OCI-LY7 (cell line): ENCODE results near the gene LIPC. TPM values are rescaled to one million over a fixed set of nuclear protein-coding genes. Genes with fewer than 3 reads are reported as not detected.

Source experiments
- BruUV-seq: library from RNA; stranded (reverse); fragments of 400-500 nt; replicated peaks from 2 replicates; lab custom pipeline; 2021; lab: Mats Ljungman, UMichigan
- CTCF ChIA-PET: fragments of 300-600 bp; sonication (Branson Sonifier 250); formaldehyde crosslinking; loops from one replicate; lab custom pipeline; 2022; ENCODE audit warnings: antibody characterized with exemption; ENCODE audit not compliant: unreplicated experiment; lab: Charles Lee
- POLR2A ChIA-PET: fragments of 300-600 bp; sonication (Branson Sonifier 250); formaldehyde crosslinking; loops from one replicate; lab custom pipeline; 2022; ENCODE audit warnings: antibody characterized with exemption; lab: Charles Lee
- DNase-seq: peaks from one replicate; pipeline ENCODE4 v3.0.0-alpha.2; 2015; ENCODE audit warnings: low spot score
- H2AFZ ChIP-seq: fragments of 200-600 bp; sonication (generic), shearing (Covaris generic); 2 replicates; pipeline ENCODE4 v1.6.1; 2014; ENCODE audit warnings: mild to moderate bottlenecking, antibody characterized with exemption, low read length, moderate library complexity
- H3K27ac ChIP-seq: fragments of 200-600 bp; sonication (generic); 2 replicates; pipeline ENCODE4 v1.5.1; 2014; ENCODE audit warnings: mixed run types, low read depth, mild to moderate bottlenecking, moderate library complexity, low read length, inconsistent platforms; ENCODE audit not compliant: poor library complexity, severe bottlenecking
- H3K36me3 ChIP-seq: fragments of 200-600 bp; sonication (generic); 2 replicates; pipeline ENCODE4 v1.6.1; 2014; ENCODE audit warnings: mild to moderate bottlenecking, antibody characterized with exemption, low read length, moderate library complexity, mixed read lengths; ENCODE audit not compliant: insufficient read depth
- H3K4me1 ChIP-seq: fragments of 200-600 bp; sonication (generic); 2 replicates; pipeline ENCODE4 v1.5.1; 2014; ENCODE audit warnings: mild to moderate bottlenecking, low read length; ENCODE audit not compliant: insufficient read depth, poor library complexity, severe bottlenecking
- H3K4me2 ChIP-seq: fragments of 200-600 bp; sonication (generic); 2 replicates; pipeline ENCODE4 v1.6.1; 2014; ENCODE audit warnings: mild to moderate bottlenecking, low read length
- H3K4me3 ChIP-seq: fragments of 200-600 bp; sonication (generic); 2 replicates; pipeline ENCODE4 v1.5.1; 2014; ENCODE audit warnings: mild to moderate bottlenecking, low read depth, low read length; ENCODE audit not compliant: poor library complexity, severe bottlenecking
- H3K79me2 ChIP-seq: fragments of 200-600 bp; sonication (generic); 2 replicates; pipeline ENCODE4 v1.6.1; 2016; ENCODE audit warnings: low read depth, mild to moderate bottlenecking, low read length, moderate library complexity, mixed read lengths; ENCODE audit not compliant: insufficient read depth
- H3K9me2 ChIP-seq: fragments of 200-600 bp; sonication (generic); 2 replicates; pipeline ENCODE4 v1.6.1; 2016; ENCODE audit warnings: mild to moderate bottlenecking, low read length, mixed read lengths; ENCODE audit not compliant: insufficient read depth
- H3K9me3 ChIP-seq: fragments of 200-600 bp; sonication (generic); 2 replicates; pipeline ENCODE4 v1.6.1; 2014; ENCODE audit warnings: mild to moderate bottlenecking, mixed run types, low read length, mixed read lengths
- H4K20me1 ChIP-seq: fragments of 200-600 bp; sonication (generic); 2 replicates; pipeline ENCODE4 v1.6.1; 2014; ENCODE audit warnings: mild to moderate bottlenecking, antibody characterized with exemption, low read length, moderate library complexity, mixed read lengths; ENCODE audit not compliant: insufficient read depth
- EZH2phosphoT487 ChIP-seq: fragments of 200-600 bp; sonication (generic); IDR thresholded peaks from 2 replicates; pipeline ENCODE4 v1.6.1; 2018; ENCODE audit warnings: low read depth, borderline replicate concordance, mild to moderate bottlenecking, mixed run types, antibody characterized with exemption, low read length, moderate library complexity, mixed read lengths
- intact Hi-C: fragments of 100-400 bp; cut with micrococcal nuclease; formaldehyde crosslinking; loops from one replicate; pipeline ENCODE4 v1.10.0; 2022; ENCODE audit not compliant: unreplicated experiment
- total RNA-seq, 2 experiments: library from RNA; depleted of rRNA in 1 of 2; stranded (reverse); fragments of >200 nt in 1 of 2; shearing (Covaris generic) in 1 of 2; gene quantifications; 2 replicates each; pipeline ENCODE4 v1.2.3, GENCODE V29; 2014 to 2022
- TF ChIP-seq, protein P1 (sequence below): fragments of 200-600 bp; sonication (generic); conservative IDR thresholded peaks from 2 replicates; pipeline ENCODE4 v1.5.1; 2014; ENCODE audit warnings: mild to moderate bottlenecking, antibody characterized with exemption, low read length, moderate library complexity, mixed read lengths

Gene LIPC
- total RNA-seq, 2 experiments from 2014 or later, result 0.50 TPM; not detected in 1

DNA sequence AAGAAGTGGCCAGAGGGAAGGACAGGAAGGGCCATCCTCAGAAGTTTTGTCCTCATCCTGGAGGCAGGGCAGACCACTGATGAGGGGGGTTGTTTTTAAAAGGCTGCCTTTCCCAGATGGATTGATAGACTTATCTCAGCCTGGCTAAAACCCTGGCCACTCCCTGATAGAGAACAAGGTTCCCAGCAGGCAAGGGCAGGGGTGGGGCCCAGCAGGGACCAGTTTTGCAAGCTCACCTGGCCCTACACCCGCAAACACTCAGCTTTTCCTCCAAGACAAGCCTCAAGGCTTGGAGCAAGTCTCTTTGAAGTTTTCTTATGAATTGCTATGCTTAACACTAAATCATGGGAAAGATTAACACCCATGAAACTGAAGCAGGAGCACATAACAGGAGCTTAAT, 9.1 kb downstream of the LIPC start:
- no peaks in the 10 kb centered on the region for H3K9me3 ChIP-seq
- DNase-seq, result no peak
- no peaks in the 10 kb centered on the region for H4K20me1 ChIP-seq
- H3K4me1 ChIP-seq, result no peaks in the 10 kb centered on the region
- TF ChIP-seq EZH2phosphoT487, result no peak
- TF ChIP-seq, protein P1, sequence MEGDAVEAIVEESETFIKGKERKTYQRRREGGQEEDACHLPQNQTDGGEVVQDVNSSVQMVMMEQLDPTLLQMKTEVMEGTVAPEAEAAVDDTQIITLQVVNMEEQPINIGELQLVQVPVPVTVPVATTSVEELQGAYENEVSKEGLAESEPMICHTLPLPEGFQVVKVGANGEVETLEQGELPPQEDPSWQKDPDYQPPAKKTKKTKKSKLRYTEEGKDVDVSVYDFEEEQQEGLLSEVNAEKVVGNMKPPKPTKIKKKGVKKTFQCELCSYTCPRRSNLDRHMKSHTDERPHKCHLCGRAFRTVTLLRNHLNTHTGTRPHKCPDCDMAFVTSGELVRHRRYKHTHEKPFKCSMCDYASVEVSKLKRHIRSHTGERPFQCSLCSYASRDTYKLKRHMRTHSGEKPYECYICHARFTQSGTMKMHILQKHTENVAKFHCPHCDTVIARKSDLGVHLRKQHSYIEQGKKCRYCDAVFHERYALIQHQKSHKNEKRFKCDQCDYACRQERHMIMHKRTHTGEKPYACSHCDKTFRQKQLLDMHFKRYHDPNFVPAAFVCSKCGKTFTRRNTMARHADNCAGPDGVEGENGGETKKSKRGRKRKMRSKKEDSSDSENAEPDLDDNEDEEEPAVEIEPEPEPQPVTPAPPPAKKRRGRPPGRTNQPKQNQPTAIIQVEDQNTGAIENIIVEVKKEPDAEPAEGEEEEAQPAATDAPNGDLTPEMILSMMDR, result no peak
- ChIA-PET CTCF (no interaction called here), POLR2A (no interaction called here)
- no TSS peak for BruUV-seq
- H3K9me2 ChIP-seq, result no peaks in the 10 kb centered on the region
- no peak overlapping the region for H3K27ac ChIP-seq
- H2AFZ ChIP-seq, result no peak overlapping the region
- H3K4me3 ChIP-seq, result no peak overlapping the region
- intact Hi-C loops, result no loop called here
- no peaks in the 10 kb centered on the region for H3K79me2 ChIP-seq
- H3K4me2 ChIP-seq, result no peak overlapping the region
- no peaks in the 10 kb centered on the region for H3K36me3 ChIP-seq

DNA sequence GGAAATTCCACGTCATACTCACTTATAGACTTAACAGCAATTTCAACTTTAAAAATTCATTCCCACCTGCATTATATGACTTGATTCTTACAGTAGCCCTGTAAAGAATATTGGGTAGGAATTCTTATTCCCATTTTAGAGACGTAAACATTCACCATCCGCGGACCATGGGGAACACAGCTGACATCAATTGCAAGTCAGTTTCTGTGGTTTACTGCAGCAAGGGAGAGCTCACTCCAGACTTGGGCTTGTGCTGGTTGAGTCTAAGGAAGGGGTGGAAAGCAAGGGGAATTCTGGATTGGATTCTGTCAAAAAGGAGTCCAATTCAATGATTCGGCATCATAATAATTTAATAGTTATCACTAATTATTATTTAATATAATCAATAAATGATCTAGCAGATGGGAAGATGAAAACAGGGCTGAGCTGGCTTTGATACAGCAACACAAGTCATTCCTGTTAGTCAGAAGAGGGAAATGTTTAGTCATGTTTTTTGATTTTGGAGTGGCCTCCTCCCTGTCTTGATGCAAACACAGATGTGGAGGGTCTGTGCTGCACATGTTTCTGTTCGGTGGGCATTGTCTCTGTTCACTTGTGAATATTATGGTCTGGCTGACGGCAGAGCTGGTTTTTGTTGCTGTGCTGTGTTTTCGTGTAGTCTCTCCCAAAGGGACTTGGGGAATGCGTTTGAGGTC, 9.7 kb downstream of the LIPC start:
- Histone ChIP-seq H4K20me1 (no peaks in the 10 kb centered on the region), H3K4me2 (no peak overlapping the region), H3K9me2 (no peaks in the 10 kb centered on the region), H3K9me3 (no peaks in the 10 kb centered on the region), H3K36me3 (no peaks in the 10 kb centered on the region), H3K27ac (no peak overlapping the region), H3K4me1 (no peaks in the 10 kb centered on the region), H2AFZ (no peak overlapping the region), H3K79me2 (no peaks in the 10 kb centered on the region), H3K4me3 (no peak overlapping the region)
- intact Hi-C loops, result no loop called here
- DNase-seq, result no peak
- TF ChIP-seq EZH2phosphoT487, result no peak
- TF ChIP-seq, protein P1, result no peak
- POLR2A ChIA-PET, result no interaction called here
- CTCF ChIA-PET, result no interaction called here
- BruUV-seq, result no TSS peak

DNA sequence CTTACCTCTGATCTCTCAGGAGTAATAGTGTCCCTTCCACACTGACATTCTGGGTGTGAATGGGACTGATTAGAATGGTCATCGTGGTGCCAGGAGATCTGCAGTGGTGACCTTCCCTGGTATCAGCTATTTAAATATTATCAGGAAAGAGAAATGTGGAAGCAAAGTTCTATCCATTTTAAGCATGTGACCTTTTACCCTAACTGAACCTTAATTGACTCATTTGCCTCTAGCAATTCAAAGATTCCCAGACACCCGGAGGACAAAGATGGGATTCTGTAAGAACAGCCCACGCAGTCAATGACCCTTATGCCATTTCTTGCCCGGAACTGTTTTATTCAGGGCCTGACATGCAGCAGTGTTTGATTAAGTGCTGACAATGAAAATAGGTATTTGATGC, 10.3 kb downstream of the LIPC start:
- intact Hi-C loops, result no loop called here
- no peak for TF ChIP-seq EZH2phosphoT487
- TF ChIP-seq, protein P1, result no peak
- H3K36me3 ChIP-seq, result no peaks in the 10 kb centered on the region
- H4K20me1 ChIP-seq, result no peaks in the 10 kb centered on the region
- H2AFZ ChIP-seq, result no peak overlapping the region
- ChIA-PET POLR2A (no interaction called here), CTCF (no interaction called here)
- H3K27ac ChIP-seq, result no peak overlapping the region
- no peak overlapping the region for H3K4me3 ChIP-seq
- no peak overlapping the region for H3K4me2 ChIP-seq
- no peaks in the 10 kb centered on the region for H3K9me3 ChIP-seq
- DNase-seq, result no peak
- no TSS peak for BruUV-seq
- no peaks in the 10 kb centered on the region for H3K9me2 ChIP-seq
- H3K4me1 ChIP-seq, result no peaks in the 10 kb centered on the region
- no peaks in the 10 kb centered on the region for H3K79me2 ChIP-seq
